HEK293T (cell line): ENCODE data around the gene PRKG1.

Experiments used
- CTCF ChIA-PET: fragments of 350-600 bp; formaldehyde crosslinking; extraction: SDS; loops from one replicate; lab custom pipeline; 2021; ENCODE audit warnings: antibody characterized with exemption, inconsistent platforms; lab: Yijun Ruan, JAX
- POLR2A ChIA-PET: fragments of 350-600 bp; formaldehyde crosslinking; extraction: SDS; loops from one replicate; lab custom pipeline; 2020; ENCODE audit warnings: antibody characterized with exemption, inconsistent platforms; lab: Yijun Ruan, JAX
- DNase-seq: peaks from one replicate; pipeline ENCODE4 v3.0.0; 2012; ENCODE audit warnings: mixed read lengths; ENCODE audit errors: extremely low spot score
- ARNT ChIP-seq: fragments of 450-650 bp; IDR thresholded peaks from 2 replicates; pipeline ENCODE4 v1.6.1; 2017; ENCODE audit warnings: mild to moderate bottlenecking
- BHLHE40 ChIP-seq: fragments of 450-650 bp; IDR thresholded peaks from 2 replicates; pipeline ENCODE4 v1.6.1; 2016; ENCODE audit warnings: mild to moderate bottlenecking, moderate library complexity, borderline replicate concordance
- CTBP1 ChIP-seq: fragments of 450-650 bp; IDR thresholded peaks from 2 replicates; pipeline ENCODE4 v1.6.1; 2016; ENCODE audit warnings: borderline replicate concordance
- FOXA1 ChIP-seq: fragments of 450-650 bp; IDR thresholded peaks from 2 replicates; pipeline ENCODE4 v1.6.1; 2016; ENCODE audit warnings: mild to moderate bottlenecking
- FOXK2 ChIP-seq: fragments of 450-650 bp; IDR thresholded peaks from 2 replicates; pipeline ENCODE4 v1.6.1; 2016; ENCODE audit warnings: mild to moderate bottlenecking
- FOXM1 ChIP-seq: fragments of 450-650 bp; IDR thresholded peaks from 2 replicates; pipeline ENCODE4 v1.6.1; 2017; ENCODE audit warnings: mild to moderate bottlenecking, borderline replicate concordance
- HDGF ChIP-seq: fragments of 450-650 bp; IDR thresholded peaks from 2 replicates; pipeline ENCODE4 v1.6.1; 2017; ENCODE audit warnings: antibody characterized with exemption, borderline replicate concordance
- L3MBTL2 ChIP-seq: fragments of 450-650 bp; conservative IDR thresholded peaks from 2 replicates; pipeline ENCODE4 v1.6.1; 2016; ENCODE audit warnings: mild to moderate bottlenecking
- LEF1 ChIP-seq: fragments of 450-650 bp; IDR thresholded peaks from 2 replicates; pipeline ENCODE4 v1.6.1; 2017; ENCODE audit warnings: mild to moderate bottlenecking, borderline replicate concordance
- NFRKB ChIP-seq: fragments of 450-650 bp; IDR thresholded peaks from 2 replicates; pipeline ENCODE4 v1.6.1; 2016; ENCODE audit warnings: mild to moderate bottlenecking, moderate library complexity
- PKNOX1 ChIP-seq: fragments of 450-650 bp; IDR thresholded peaks from 2 replicates; pipeline ENCODE4 v1.6.1; 2016
- SP1 ChIP-seq: fragments of 450-650 bp; IDR thresholded peaks from 2 replicates; pipeline ENCODE4 v1.6.1; 2017
- SUZ12 ChIP-seq: fragments of 450-650 bp; IDR thresholded peaks from 2 replicates; pipeline ENCODE4 v1.6.1; 2016; ENCODE audit warnings: mild to moderate bottlenecking
- TARDBP ChIP-seq: fragments of 450-650 bp; IDR thresholded peaks from 2 replicates; pipeline ENCODE4 v1.6.1; 2016
- ZNF384 ChIP-seq: fragments of 450-650 bp; IDR thresholded peaks from 2 replicates; pipeline ENCODE4 v1.6.1; 2016

Gene PRKG1

GRCh38 chr10:52276163-52276562, 1201.9 kb downstream of the PRKG1 start:
- DNase-seq: no peak
- no peak for TF ChIP-seq SUZ12
- TF ChIP-seq TARDBP: no peak
- ChIA-PET POLR2A (no interaction called here), CTCF (no interaction called here)

GRCh38 chr10:52276986-52277385, 1202.7 kb downstream of the PRKG1 start:
- POLR2A ChIA-PET: no interaction called here
- DNase-seq: no peak
- TF ChIP-seq CTBP1 (no peak), FOXA1 (no peak), PKNOX1 (peak; percentile 91), L3MBTL2 (no peak), NFRKB (no peak)
- CTCF ChIA-PET: no interaction called here

GRCh38 chr10:52279546-52279945, 1205.3 kb downstream of the PRKG1 start:
- TF ChIP-seq ARNT: no peak
- ChIA-PET CTCF (no interaction called here), POLR2A (no interaction called here)

DNA sequence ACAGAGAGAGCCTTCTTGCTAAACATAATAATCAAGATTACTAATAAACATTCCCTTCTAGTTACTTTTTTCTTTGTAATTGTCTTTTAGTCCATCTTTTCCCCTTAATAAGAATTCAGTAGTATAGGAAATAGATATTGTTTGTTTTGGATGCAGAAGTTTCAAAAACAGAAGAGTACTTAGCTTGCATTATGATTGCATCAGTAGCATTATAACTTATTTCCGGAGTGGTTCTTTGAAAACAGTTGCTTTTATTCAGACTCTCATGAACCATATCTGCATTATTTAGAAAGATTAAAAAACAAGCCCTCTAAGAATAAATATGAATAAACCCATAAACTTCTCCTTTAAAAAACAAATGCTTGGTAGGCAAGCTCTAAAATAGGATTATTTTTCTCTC, 1205.8 kb downstream of the PRKG1 start:
- ChIA-PET CTCF (no interaction called here), POLR2A (no interaction called here)
- no peak for DNase-seq
- TF ChIP-seq ARNT: no peak
- TF ChIP-seq SUZ12: no peak
- no peak for TF ChIP-seq HDGF
- no peak for TF ChIP-seq ZNF384
- no peak for TF ChIP-seq FOXM1
- TF ChIP-seq SP1: no peak

More at GRCh38 chr10:52279546-52279945, 1205.3 kb downstream of the PRKG1 start:
- DNase-seq: no peak

DNA sequence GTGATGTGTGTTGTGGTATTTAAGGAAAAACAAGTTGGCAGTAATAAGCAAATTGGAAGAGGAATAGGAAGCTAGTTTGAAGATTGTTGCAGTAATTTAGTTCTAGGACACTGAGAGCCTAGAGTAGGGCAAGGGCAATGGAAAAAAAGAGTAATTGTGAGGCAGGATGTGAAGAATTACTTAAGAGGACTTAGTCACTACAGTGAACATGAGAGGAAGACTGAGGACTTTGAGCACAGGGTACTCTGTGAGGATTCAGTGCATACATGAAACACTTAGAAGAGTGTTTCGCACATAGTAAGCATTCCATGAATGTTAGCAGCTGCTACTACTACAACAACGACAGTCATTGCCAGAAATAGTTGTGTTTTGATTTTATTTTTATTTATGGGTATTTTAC, 1208.9 kb downstream of the PRKG1 start:
- ChIA-PET CTCF (no interaction called here), POLR2A (no interaction called here)
- no peak for DNase-seq
- TF ChIP-seq LEF1: no peak
- TF ChIP-seq TARDBP: no peak
- TF ChIP-seq FOXK2: no peak
- no peak for TF ChIP-seq FOXM1
- no peak for TF ChIP-seq SP1
- no peak for TF ChIP-seq L3MBTL2
- no peak for TF ChIP-seq NFRKB
- no peak for TF ChIP-seq SUZ12

- TF ChIP-seq FOXM1: no peak
- no peak for TF ChIP-seq FOXA1
- no peak for TF ChIP-seq TARDBP
- no peak for TF ChIP-seq LEF1
- no peak for TF ChIP-seq L3MBTL2
- no peak for TF ChIP-seq SP1
- TF ChIP-seq SUZ12: no peak
- TF ChIP-seq ZNF384: no peak
- no peak for TF ChIP-seq BHLHE40
- TF ChIP-seq PKNOX1: no peak
- no peak for TF ChIP-seq ARNT
- TF ChIP-seq HDGF: no peak
- no peak for TF ChIP-seq FOXK2
- TF ChIP-seq NFRKB: no peak
- TF ChIP-seq CTBP1: no peak
- no peak for DNase-seq
- CTCF ChIA-PET: no interaction called here
- POLR2A ChIA-PET: no interaction called here
These were observed 1210.2 kb downstream of the PRKG1 start for GRCh38 chr10:52284416-52285013.

GRCh38 chr10:52287866-52288265, 1213.6 kb downstream of the PRKG1 start:
- CTCF ChIA-PET: no interaction called here
- POLR2A ChIA-PET: no interaction called here
- TF ChIP-seq BHLHE40 (no peak), FOXK2 (no peak), ARNT (no peak), FOXA1 (no peak), SP1 (no peak), PKNOX1 (no peak), NFRKB (no peak), L3MBTL2 (no peak), CTBP1 (no peak), SUZ12 (no peak)

DNA sequence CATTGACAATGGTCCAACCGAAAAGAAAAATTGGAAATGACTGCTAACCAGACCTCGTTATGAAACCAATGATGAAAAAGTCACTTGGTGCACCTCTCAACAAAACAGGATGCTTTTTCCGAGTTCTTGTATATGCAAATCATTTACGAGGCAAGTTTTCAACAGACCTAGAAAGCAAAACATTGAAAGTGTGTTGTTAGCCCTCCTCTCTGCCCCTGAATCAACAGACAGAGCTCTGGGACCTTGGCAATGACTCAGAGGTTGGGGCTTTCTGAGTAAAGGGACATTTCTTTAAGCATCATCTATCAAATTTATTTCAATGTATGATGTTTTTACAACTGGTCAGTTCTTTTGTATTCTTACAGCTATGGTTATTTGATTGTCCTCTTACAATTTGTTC, 1223.5 kb downstream of the PRKG1 start:
- ChIA-PET POLR2A (no interaction called here), CTCF (interaction anchor here (1.0 to 1.1 kb wide), 2 partner anchors 11 to 443 kb away, joined by 3 read pairs; no protein-coding TSS in a partner anchor)
- TF ChIP-seq BHLHE40 (no peak), LEF1 (no peak), FOXM1 (no peak), PKNOX1 (no peak), HDGF (no peak), NFRKB (no peak), CTBP1 (no peak), FOXK2 (no peak)
- DNase-seq: no peak

More at GRCh38 chr10:52287866-52288265, 1213.6 kb downstream of the PRKG1 start:
- DNase-seq: no peak
